GM12878 (cell line): ENCODE measurements around the gene PLA2G1B. TPM values are rescaled to one million over a fixed set of nuclear protein-coding genes. Genes with fewer than 3 reads are reported as not detected.

Experiments used
- ATF7 ChIP-seq: fragments of 450-650 bp; IDR thresholded peaks from 2 replicates; pipeline ENCODE4 v1.6.1; 2016; ENCODE audit warnings: low read depth, mild to moderate bottlenecking
- BMI1 ChIP-seq: fragments of 450-650 bp; IDR thresholded peaks from 2 replicates; pipeline ENCODE4 v1.6.1; 2016; ENCODE audit warnings: mild to moderate bottlenecking, moderate library complexity, borderline replicate concordance
- BRCA1 ChIP-seq: IDR thresholded peaks from 2 replicates; pipeline ENCODE4 v1.6.1; 2011; ENCODE audit warnings: low read depth, low read length, improper control_type of control experiment
- CEBPB ChIP-seq, 2 experiments: fragments of 150-350 bp in 1 of 2; IDR thresholded peaks; 2 replicates each; pipeline ENCODE4 v1.6.1; 2012 to 2014; ENCODE audit warnings: low read depth in 2 of 2, low read length in 2 of 2, borderline replicate concordance in 1 of 2, inconsistent platforms in 1 of 2
- CHD1 ChIP-seq: IDR thresholded peaks from 2 replicates; pipeline ENCODE4 v1.6.1; 2012; ENCODE audit warnings: low read depth, low read length, improper control_type of control experiment
- CHD4 ChIP-seq: fragments of 200-600 bp; sonication (generic); IDR thresholded peaks from 2 replicates; pipeline ENCODE4 v1.6.1; 2016; ENCODE audit warnings: mild to moderate bottlenecking
- CREM ChIP-seq: IDR thresholded peaks from 2 replicates; pipeline ENCODE4 v1.6.1; 2014; ENCODE audit warnings: antibody characterized with exemption, low read depth
- FOS ChIP-seq: IDR thresholded peaks from 3 replicates; pipeline ENCODE4 v1.6.1; 2011; ENCODE audit warnings: borderline replicate concordance; ENCODE audit not compliant: insufficient read length; ENCODE audit errors: extremely low read depth
- IRF4 ChIP-seq: IDR thresholded peaks from 2 replicates; pipeline ENCODE4 v1.6.1; 2011; ENCODE audit warnings: low read depth, low read length
- MEF2A ChIP-seq: IDR thresholded peaks from 2 replicates; pipeline ENCODE4 v1.6.1; 2011; ENCODE audit warnings: low read depth, mild to moderate bottlenecking, low read length, moderate library complexity; ENCODE audit not compliant: insufficient read depth
- RB1 ChIP-seq: fragments of 450-650 bp; formaldehyde crosslinking; IDR thresholded peaks from 2 replicates; pipeline ENCODE4 v1.6.1; 2017; ENCODE audit warnings: mild to moderate bottlenecking, borderline replicate concordance
- RBBP5 ChIP-seq: fragments of 200-600 bp; sonication (generic); conservative IDR thresholded peaks from 2 replicates; pipeline ENCODE4 v1.6.1; 2016
- SIX5 ChIP-seq: IDR thresholded peaks from 2 replicates; pipeline ENCODE4 v1.6.1; 2011; ENCODE audit warnings: mild to moderate bottlenecking, low read depth, low read length, moderate library complexity; ENCODE audit not compliant: severe bottlenecking
- SPI1 ChIP-seq: IDR thresholded peaks from 2 replicates; pipeline ENCODE4 v1.6.1; 2011; ENCODE audit warnings: low read depth, mild to moderate bottlenecking, low read length, moderate library complexity, borderline replicate concordance; ENCODE audit not compliant: insufficient read depth
- TBL1XR1 ChIP-seq: IDR thresholded peaks from 2 replicates; pipeline ENCODE4 v1.6.1; 2012; ENCODE audit warnings: low read depth, low read length, improper control_type of control experiment
- TCF3 ChIP-seq: IDR thresholded peaks from 2 replicates; pipeline ENCODE4 v1.6.1; 2012; ENCODE audit warnings: low read depth, mild to moderate bottlenecking, low read length, borderline replicate concordance; ENCODE audit not compliant: insufficient read depth
- ZNF24 ChIP-seq: fragments of 450-650 bp; IDR thresholded peaks from 2 replicates; pipeline ENCODE4 v1.6.1; 2017; ENCODE audit warnings: antibody characterized with exemption, mild to moderate bottlenecking
- ZNF622 ChIP-seq: fragments of 450-650 bp; IDR thresholded peaks from 2 replicates; pipeline ENCODE4 v1.6.1; 2017; ENCODE audit warnings: mild to moderate bottlenecking, inconsistent platforms
- polyA plus RNA-seq, 11 experiments: library from polyadenylated mRNA; depleted of rRNA in 4 of 11; unstranded in 6 of 11; stranded (reverse) in 5 of 11; fragments of >200 nt; fragmentation: Nextera tagmentation in 4 of 11; fragmentation: Illumina TruSeq in 1 of 11; extraction: Ambion mirVana in 4 of 11; extraction: Trizol in 1 of 11; gene quantifications; 1 replicate in 1 of 11; 2 replicates in 10 of 11; pipeline versions ENCODE4 v1.2.1 to v1.2.3, GENCODE V29; 2011 to 2016; ENCODE audit warnings: inconsistent platforms in 2 of 11, missing spikeins in 2 of 11, low read depth in 1 of 11
- total RNA-seq, 4 experiments: library from RNA; depleted of rRNA in 3 of 4; stranded (reverse); fragments of >200 nt in 3 of 4; fragmentation: Illumina TruSeq in 1 of 4; extraction: Trizol in 1 of 4; gene quantifications; 2 replicates each; pipeline versions ENCODE4 v1.2.1 to v1.2.3, GENCODE V29; 2013 to 2021
- TF ChIP-seq, protein P1 (sequence below): fragments of 450-650 bp; IDR thresholded peaks from 2 replicates; pipeline ENCODE4 v1.6.1; 2016; ENCODE audit warnings: mild to moderate bottlenecking
- TF ChIP-seq, protein P2 (sequence below): fragments of 150-350 bp; IDR thresholded peaks from 2 replicates; pipeline ENCODE4 v1.6.1; 2016; ENCODE audit warnings: low read depth, low read length
- TF ChIP-seq, protein P3 (sequence below): fragments of 450-650 bp; IDR thresholded peaks from 2 replicates; pipeline ENCODE4 v1.6.1; 2017; ENCODE audit warnings: mild to moderate bottlenecking, low read depth, inconsistent platforms; ENCODE audit not compliant: poor library complexity, severe bottlenecking
- TF ChIP-seq, protein P4 (sequence below): fragments of 450-650 bp; IDR thresholded peaks from 2 replicates; pipeline ENCODE4 v1.6.1; 2017; ENCODE audit warnings: borderline replicate concordance

The PLA2G1B gene
- total and polyA plus RNA-seq, 10 of the 15 experiments (the other 5 are each of a cell fraction or from before 2014, with no cell fraction given): not detected

DNA sequence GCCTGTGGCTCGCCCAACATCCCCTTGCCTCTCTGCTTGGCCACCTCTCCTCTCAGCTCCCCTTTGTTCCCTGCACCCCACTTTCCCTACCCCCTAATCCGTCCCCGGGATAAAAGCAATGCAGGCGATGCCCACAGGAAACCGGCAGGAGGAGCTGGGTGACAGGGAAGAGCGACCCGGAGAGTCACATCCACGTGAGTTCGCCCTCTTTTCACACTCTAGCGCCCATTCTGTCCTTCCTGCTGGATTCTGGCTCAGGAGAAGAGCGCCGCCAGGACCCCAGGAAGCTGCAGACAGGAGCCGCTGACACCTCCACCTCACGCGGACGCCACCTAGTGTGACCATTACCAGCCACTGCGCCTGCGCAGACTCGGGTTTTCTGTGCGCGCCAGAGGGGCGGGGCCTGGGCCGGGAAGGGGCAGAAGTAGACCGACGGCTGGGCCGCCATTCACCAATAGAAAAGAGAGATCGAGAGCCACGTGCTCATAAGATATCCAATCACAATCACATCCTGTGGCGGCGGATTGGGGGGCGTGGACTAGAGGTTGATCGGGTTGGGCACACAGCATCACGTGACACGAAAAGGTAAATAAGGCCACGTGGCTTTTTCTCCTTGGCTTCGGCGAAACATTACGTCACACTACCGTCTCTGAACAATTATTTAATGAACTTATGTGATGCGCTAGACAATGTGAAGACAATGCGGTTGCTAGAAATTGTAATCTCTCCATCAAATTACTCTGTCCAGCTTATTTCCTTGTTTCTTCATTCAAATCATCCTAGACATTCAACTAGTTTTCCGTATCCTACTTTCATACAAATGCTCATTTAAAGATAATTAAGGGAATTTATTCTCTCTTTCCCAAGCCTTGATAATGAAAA is 10.1 kb downstream of the PLA2G1B start (continued):
- TF ChIP-seq ZNF24 (no peak), CEBPB (IDR thresholded peaks at IDR 0.05; ENCODE audit: borderline replicate concordance in 1 of 2, low read depth in 2 of 2, low read length in 2 of 2) (no peak), TBL1XR1 (no peak; the same call in 1 of the 2 replicates), TCF3 (no peak), RB1 (0 out of 2 replicates have a peak, but pooled peaks have one; percentile 19), SIX5 (no peak), IRF4 (no peak), MEF2A (no peak), RBBP5 (no peak), CHD1 (no peak), ZNF622 (no peak), SPI1 (no peak), BRCA1 (no peak), FOS (peak; percentile 54), ATF7 (peak; percentile 99), CHD4 (no peak), BMI1 (no peak), CREM (no peak; the same call in 1 of the 2 replicates)
- TF ChIP-seq, protein P1, sequence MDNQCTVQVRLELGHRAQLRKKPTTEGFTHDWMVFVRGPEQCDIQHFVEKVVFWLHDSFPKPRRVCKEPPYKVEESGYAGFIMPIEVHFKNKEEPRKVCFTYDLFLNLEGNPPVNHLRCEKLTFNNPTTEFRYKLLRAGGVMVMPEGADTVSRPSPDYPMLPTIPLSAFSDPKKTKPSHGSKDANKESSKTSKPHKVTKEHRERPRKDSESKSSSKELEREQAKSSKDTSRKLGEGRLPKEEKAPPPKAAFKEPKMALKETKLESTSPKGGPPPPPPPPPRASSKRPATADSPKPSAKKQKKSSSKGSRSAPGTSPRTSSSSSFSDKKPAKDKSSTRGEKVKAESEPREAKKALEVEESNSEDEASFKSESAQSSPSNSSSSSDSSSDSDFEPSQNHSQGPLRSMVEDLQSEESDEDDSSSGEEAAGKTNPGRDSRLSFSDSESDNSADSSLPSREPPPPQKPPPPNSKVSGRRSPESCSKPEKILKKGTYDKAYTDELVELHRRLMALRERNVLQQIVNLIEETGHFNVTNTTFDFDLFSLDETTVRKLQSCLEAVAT: no peak
- TF ChIP-seq, protein P2, sequence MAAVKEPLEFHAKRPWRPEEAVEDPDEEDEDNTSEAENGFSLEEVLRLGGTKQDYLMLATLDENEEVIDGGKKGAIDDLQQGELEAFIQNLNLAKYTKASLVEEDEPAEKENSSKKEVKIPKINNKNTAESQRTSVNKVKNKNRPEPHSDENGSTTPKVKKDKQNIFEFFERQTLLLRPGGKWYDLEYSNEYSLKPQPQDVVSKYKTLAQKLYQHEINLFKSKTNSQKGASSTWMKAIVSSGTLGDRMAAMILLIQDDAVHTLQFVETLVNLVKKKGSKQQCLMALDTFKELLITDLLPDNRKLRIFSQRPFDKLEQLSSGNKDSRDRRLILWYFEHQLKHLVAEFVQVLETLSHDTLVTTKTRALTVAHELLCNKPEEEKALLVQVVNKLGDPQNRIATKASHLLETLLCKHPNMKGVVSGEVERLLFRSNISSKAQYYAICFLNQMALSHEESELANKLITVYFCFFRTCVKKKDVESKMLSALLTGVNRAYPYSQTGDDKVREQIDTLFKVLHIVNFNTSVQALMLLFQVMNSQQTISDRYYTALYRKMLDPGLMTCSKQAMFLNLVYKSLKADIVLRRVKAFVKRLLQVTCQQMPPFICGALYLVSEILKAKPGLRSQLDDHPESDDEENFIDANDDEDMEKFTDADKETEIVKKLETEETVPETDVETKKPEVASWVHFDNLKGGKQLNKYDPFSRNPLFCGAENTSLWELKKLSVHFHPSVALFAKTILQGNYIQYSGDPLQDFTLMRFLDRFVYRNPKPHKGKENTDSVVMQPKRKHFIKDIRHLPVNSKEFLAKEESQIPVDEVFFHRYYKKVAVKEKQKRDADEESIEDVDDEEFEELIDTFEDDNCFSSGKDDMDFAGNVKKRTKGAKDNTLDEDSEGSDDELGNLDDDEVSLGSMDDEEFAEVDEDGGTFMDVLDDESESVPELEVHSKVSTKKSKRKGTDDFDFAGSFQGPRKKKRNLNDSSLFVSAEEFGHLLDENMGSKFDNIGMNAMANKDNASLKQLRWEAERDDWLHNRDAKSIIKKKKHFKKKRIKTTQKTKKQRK: no peak
- TF ChIP-seq, protein P3, sequence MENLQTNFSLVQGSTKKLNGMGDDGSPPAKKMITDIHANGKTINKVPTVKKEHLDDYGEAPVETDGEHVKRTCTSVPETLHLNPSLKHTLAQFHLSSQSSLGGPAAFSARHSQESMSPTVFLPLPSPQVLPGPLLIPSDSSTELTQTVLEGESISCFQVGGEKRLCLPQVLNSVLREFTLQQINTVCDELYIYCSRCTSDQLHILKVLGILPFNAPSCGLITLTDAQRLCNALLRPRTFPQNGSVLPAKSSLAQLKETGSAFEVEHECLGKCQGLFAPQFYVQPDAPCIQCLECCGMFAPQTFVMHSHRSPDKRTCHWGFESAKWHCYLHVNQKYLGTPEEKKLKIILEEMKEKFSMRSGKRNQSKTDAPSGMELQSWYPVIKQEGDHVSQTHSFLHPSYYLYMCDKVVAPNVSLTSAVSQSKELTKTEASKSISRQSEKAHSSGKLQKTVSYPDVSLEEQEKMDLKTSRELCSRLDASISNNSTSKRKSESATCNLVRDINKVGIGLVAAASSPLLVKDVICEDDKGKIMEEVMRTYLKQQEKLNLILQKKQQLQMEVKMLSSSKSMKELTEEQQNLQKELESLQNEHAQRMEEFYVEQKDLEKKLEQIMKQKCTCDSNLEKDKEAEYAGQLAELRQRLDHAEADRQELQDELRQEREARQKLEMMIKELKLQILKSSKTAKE: no peak
- TF ChIP-seq, protein P4, sequence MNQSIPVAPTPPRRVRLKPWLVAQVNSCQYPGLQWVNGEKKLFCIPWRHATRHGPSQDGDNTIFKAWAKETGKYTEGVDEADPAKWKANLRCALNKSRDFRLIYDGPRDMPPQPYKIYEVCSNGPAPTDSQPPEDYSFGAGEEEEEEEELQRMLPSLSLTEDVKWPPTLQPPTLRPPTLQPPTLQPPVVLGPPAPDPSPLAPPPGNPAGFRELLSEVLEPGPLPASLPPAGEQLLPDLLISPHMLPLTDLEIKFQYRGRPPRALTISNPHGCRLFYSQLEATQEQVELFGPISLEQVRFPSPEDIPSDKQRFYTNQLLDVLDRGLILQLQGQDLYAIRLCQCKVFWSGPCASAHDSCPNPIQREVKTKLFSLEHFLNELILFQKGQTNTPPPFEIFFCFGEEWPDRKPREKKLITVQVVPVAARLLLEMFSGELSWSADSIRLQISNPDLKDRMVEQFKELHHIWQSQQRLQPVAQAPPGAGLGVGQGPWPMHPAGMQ: no peak
